Caki2 (cell line): ENCODE measurements around the gene LRRC40. TPM values are rescaled to one million over a fixed set of nuclear protein-coding genes. Genes with fewer than 3 reads are reported as not detected.
A peak's percentile ranks its signal among the peaks of the same experiment; 100 is the strongest.

Experiments
- DNase-seq: peaks from one replicate; pipeline ENCODE4 v3.0.0-alpha.2; 2015; ENCODE audit warnings: low read depth
- in situ Hi-C: cut with HindIII; loops from 2 replicates; pipeline ENCODE4 v1.10.0; 2016; ENCODE audit warnings: low sequenced_read_pairs, low pct_unique_long_range_greater_than_20kb, mixed read lengths
- total RNA-seq: library from RNA; depleted of rRNA; stranded (reverse); fragments of >200 nt; shearing (Covaris generic); gene quantifications from 2 replicates; pipeline ENCODE4 v1.2.3, GENCODE V29; 2014; ENCODE audit warnings: low replicate concordance; rRNA removed

LRRC40 gene
- total RNA-seq: 11.7 and 14.3 TPM in 2 replicates

- in situ Hi-C loops: no loop called here
- peak; percentile 92 for DNase-seq
Observed at GRCh38 chr1:70205434-70206118, at the start of gene LRRC40. Gene LRRC40, minus strand, starts transcription at chr1:70205579. Its CDS starts 39 bp downstream, at chr1:70205540.

GRCh38 chr1:70248729-70249128, 43.4 kb upstream of the LRRC40 start:
- in situ Hi-C loops: no loop called here
- DNase-seq: no peak

GRCh38 chr1:70247768-70248167, 42.4 kb upstream of the LRRC40 start:
- in situ Hi-C loops: no loop called here
- no peak for DNase-seq

- no peak for DNase-seq
- in situ Hi-C loops: no loop called here
Observed at GRCh38 chr1:70247122-70247521, 41.7 kb upstream of the LRRC40 start.

- DNase-seq: no peak
- in situ Hi-C loops: no loop called here
Observed at GRCh38 chr1:70239940-70240339, 34.6 kb upstream of the LRRC40 start.

GRCh38 chr1:70234733-70235132, 29.4 kb upstream of the LRRC40 start:
- DNase-seq: no peak
- in situ Hi-C loops: no loop called here

GRCh38 chr1:70231475-70231874, 26.1 kb upstream of the LRRC40 start:
- in situ Hi-C loops: no loop called here
- DNase-seq: no peak

GRCh38 chr1:70228670-70229069, 23.3 kb upstream of the LRRC40 start:
- in situ Hi-C loops: no loop called here
- no peak for DNase-seq

- DNase-seq: no peak
- in situ Hi-C loops: no loop called here
Observed at GRCh38 chr1:70227439-70227838, 22.1 kb upstream of the LRRC40 start.

GRCh38 chr1:70224954-70225353, 19.6 kb upstream of the LRRC40 start:
- DNase-seq: no peak
- in situ Hi-C loops: no loop called here

GRCh38 chr1:70222716-70223235, 17.4 kb upstream of the LRRC40 start:
- no peak for DNase-seq
- in situ Hi-C loops: no loop called here

GRCh38 chr1:70221238-70222121, 16.1 kb upstream of the LRRC40 start, which contains the start of gene SRSF11:
Gene SRSF11, plus strand, starts transcription at chr1:70221380. Its CDS starts 257 bp downstream, at chr1:70221637.
- peak; percentile 91 for DNase-seq
- in situ Hi-C loops: no loop called here

- in situ Hi-C loops: no loop called here
- DNase-seq: no peak
Observed at GRCh38 chr1:70220517-70221237, 15.3 kb upstream of the LRRC40 start.

GRCh38 chr1:70220015-70220414, 14.6 kb upstream of the LRRC40 start:
- no peak for DNase-seq
- in situ Hi-C loops: no loop called here

- DNase-seq: no peak
- in situ Hi-C loops: no loop called here
Observed at GRCh38 chr1:70211541-70211940, 6.2 kb upstream of the LRRC40 start.

- in situ Hi-C loops: no loop called here
- no peak for DNase-seq
Observed at GRCh38 chr1:70210820-70211219, 5.4 kb upstream of the LRRC40 start.

- DNase-seq: no peak
- in situ Hi-C loops: no loop called here
Observed at GRCh38 chr1:70208292-70208691, 2.9 kb upstream of the LRRC40 start.

GRCh38 chr1:70207492-70207891, 2.1 kb upstream of the LRRC40 start:
- in situ Hi-C loops: no loop called here

More at GRCh38 chr1:70207492-70207891, 2.1 kb upstream of the LRRC40 start:
- no peak for DNase-seq
